ENCODE measurements around the gene ST6GALNAC3.

Gene ST6GALNAC3

GRCh38 chr1:76142771-76143540 is 68.4 kb downstream of the ST6GALNAC3 start:
- no peak for DNase-seq (ENCODE audit: low spot score)

- no peak for DNase-seq (ENCODE audit: low spot score)
Measured at GRCh38 chr1:76144247-76144646, 69.7 kb downstream of the ST6GALNAC3 start.

- DNase-seq (ENCODE audit: low spot score): no peak
Measured at GRCh38 chr1:76145332-76145731, 70.8 kb downstream of the ST6GALNAC3 start.

- no peak for DNase-seq (ENCODE audit: low spot score)
Measured at GRCh38 chr1:76146184-76146583, 71.6 kb downstream of the ST6GALNAC3 start.

GRCh38 chr1:76147917-76148316 is 73.4 kb downstream of the ST6GALNAC3 start:
- DNase-seq (ENCODE audit: low spot score): no peak

- no peak for DNase-seq (ENCODE audit: low spot score)
Measured at GRCh38 chr1:76148460-76148859, 73.9 kb downstream of the ST6GALNAC3 start.

- no peak for DNase-seq (ENCODE audit: low spot score)
Measured at GRCh38 chr1:76153841-76154205, 79.3 kb downstream of the ST6GALNAC3 start.

GRCh38 chr1:76154206-76154956 is 79.8 kb downstream of the ST6GALNAC3 start:
- peak; percentile 77 for DNase-seq (ENCODE audit: low spot score)

GRCh38 chr1:76156987-76157386 is 82.4 kb downstream of the ST6GALNAC3 start:
- DNase-seq (ENCODE audit: low spot score): no peak

GRCh38 chr1:76158126-76158525 is 83.6 kb downstream of the ST6GALNAC3 start:
- DNase-seq (ENCODE audit: low spot score): no peak

GRCh38 chr1:76160225-76160624 is 85.7 kb downstream of the ST6GALNAC3 start:
- no peak for DNase-seq (ENCODE audit: low spot score)

- peak; percentile 40 for DNase-seq (ENCODE audit: low spot score)
Measured at GRCh38 chr1:76161451-76161850, 86.9 kb downstream of the ST6GALNAC3 start.

- DNase-seq (ENCODE audit: low spot score): no peak
Measured at GRCh38 chr1:76162254-76162653, 87.7 kb downstream of the ST6GALNAC3 start.

GRCh38 chr1:76164165-76164564 is 89.6 kb downstream of the ST6GALNAC3 start:
- no peak for DNase-seq (ENCODE audit: low spot score)

- DNase-seq (ENCODE audit: low spot score): no peak
Measured at GRCh38 chr1:76170084-76170483, 95.5 kb downstream of the ST6GALNAC3 start.

- DNase-seq (ENCODE audit: low spot score): no peak
Measured at GRCh38 chr1:76170513-76170912, 96.0 kb downstream of the ST6GALNAC3 start.

- DNase-seq (ENCODE audit: low spot score): no peak
Measured at GRCh38 chr1:76176000-76176399, 101.5 kb downstream of the ST6GALNAC3 start.

GRCh38 chr1:76177615-76178014 is 103.1 kb downstream of the ST6GALNAC3 start:
- DNase-seq (ENCODE audit: low spot score): no peak

GRCh38 chr1:76179219-76179698 is 104.7 kb downstream of the ST6GALNAC3 start:
- DNase-seq (ENCODE audit: low spot score): no peak

GRCh38 chr1:76185207-76185606 is 110.7 kb downstream of the ST6GALNAC3 start:
- no peak for DNase-seq (ENCODE audit: low spot score)

- DNase-seq (ENCODE audit: low spot score): no peak
Measured at GRCh38 chr1:76186554-76187170, 112.1 kb downstream of the ST6GALNAC3 start.

GRCh38 chr1:76187436-76187835 is 112.9 kb downstream of the ST6GALNAC3 start:
- no peak for DNase-seq (ENCODE audit: low spot score)

GRCh38 chr1:76189310-76189709 is 114.8 kb downstream of the ST6GALNAC3 start:
- no peak for DNase-seq (ENCODE audit: low spot score)
